Inflammatory macrophage (primary cell): Measurements from ENCODE around the gene LRRC10B.

ENCODE experiments used
- DNase-seq, 2 donors: peaks; one replicate each; pipeline ENCODE4 v3.0.0-alpha.2; 2020 to 2022

The LRRC10B gene

GRCh38 chr11:61533039-61533375 is 24.5 kb downstream of the LRRC10B start:
- no peak for DNase-seq

- DNase-seq = no peak
These were observed 24.9 kb downstream of the LRRC10B start for GRCh38 chr11:61533401-61533800.

- no peak for DNase-seq
These were observed 25.7 kb downstream of the LRRC10B start for GRCh38 chr11:61534025-61534932.

DNA sequence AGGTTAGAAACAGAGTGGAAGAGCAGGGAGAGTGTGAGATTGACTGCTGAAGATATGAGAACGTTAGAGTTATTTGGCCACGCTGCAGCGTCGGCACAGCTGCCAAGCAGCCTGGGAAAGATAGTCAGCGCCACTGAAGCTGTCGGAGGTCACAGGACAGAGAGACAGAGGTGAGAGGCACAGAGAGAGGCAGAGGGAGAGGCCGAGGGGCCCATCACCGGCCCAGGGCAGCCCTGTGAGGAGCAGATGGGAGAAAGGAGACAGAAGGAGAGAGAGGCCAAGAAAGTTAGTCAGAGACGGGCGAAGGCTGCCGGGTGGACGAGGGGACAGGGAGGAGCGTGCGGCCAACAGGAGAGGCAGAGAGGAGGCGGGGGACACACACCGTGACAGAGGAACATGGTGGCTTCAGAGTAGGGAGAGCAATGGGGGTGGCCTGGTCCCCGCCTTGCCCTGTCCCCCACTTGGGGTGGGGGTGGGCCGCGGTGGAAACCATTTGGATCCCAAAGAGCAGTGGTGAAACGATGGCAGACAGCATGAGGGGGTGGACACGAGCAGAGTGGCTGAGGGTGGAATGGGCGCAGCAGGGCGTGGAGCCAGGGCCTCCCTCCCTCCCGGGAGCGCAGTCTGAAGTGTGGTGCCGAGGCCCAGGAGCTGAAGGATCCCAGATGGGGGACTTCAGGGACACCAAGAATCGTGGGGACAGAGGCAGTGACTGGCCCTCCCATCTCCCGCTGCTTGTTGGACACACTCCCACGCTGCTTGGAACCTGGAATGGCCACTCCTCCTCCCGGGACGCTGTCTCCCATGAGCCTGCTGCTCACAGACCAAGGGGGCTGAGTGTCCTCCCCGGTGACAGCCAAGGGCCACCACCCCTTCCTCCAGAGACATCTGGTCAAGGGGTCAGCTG is 26.6 kb downstream of the LRRC10B start:
- no peak for DNase-seq

DNA sequence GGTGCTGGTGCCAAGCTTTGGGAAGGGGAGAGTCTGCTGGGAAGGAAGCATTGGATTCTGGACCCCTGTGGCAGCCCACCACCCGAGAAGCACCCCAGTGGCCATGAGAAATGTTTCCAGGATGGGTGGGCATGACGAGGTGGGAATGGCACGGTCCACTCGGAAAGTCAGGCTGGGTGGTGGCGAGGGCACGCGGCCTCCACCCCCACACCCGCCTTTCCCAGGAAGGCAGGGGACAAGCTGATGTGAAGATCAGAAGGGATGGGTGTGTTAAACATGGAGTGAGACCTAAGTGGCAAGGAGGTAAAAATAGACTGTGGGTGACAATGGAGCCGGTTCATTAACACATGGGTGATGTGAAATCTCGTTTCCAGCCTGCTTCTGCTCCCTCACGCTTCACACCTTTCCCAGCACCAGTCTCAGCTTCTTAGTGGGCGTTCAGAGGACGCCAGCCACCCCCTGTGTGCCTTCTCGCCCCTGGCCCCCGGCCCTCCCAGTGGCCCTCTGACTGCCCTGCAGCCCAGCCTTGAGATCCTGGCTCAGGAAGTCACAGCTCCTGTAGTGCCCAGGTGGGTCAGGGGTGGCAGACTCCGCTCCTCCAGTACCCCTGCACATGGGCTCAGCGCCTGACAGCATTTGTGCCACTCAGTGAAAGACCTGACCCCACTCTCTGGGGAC is 27.6 kb downstream of the LRRC10B start:
- no peak for DNase-seq

DNA sequence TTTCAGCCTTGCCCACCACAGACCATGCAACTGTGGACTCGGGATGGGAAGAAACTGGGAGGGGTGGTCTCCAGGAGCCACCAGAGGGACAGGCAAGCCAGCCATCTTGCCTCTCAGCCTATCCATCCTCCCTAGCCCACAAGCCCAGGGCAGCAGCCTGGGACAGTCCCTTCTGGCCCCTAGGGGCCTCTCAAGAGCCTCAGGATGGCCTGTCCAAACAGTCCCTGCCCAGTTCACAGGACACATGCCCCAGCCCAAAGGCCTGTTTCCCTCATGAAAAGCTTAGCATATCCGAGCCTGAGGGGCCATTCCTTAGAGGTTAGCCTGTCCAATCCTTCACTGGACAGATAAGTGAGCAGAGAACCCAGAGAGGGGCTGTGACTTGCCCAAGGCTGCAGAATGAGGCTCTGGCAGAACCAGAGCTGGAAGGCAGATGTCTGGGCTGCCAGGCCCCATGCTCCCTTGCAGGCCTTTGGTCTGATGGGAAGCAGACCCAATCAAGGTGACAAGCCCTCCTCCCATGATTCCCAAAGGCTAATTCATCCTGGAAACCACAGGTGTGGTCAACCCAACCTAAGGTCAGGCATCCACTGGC is 28.2 kb downstream of the LRRC10B start:
- no peak for DNase-seq

- DNase-seq = no peak
These were observed 28.8 kb downstream of the LRRC10B start for GRCh38 chr11:61537326-61537725.

DNA sequence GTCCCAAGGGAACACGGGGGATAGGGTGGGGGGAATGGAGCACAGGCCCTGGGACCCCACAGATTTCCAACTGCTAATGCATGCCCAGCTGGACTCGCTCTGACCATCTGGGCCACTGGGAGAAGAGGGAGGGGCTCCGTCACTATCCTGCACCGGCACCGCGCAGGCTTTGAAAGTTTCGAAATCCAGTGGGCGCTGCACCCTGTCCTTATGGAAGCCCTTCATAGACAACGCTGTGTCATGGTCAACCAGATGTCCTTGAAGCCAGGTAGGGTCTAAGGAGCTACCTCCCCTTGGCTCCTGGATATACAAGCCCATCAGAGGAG is 30.1 kb downstream of the LRRC10B start:
- no peak for DNase-seq

DNA sequence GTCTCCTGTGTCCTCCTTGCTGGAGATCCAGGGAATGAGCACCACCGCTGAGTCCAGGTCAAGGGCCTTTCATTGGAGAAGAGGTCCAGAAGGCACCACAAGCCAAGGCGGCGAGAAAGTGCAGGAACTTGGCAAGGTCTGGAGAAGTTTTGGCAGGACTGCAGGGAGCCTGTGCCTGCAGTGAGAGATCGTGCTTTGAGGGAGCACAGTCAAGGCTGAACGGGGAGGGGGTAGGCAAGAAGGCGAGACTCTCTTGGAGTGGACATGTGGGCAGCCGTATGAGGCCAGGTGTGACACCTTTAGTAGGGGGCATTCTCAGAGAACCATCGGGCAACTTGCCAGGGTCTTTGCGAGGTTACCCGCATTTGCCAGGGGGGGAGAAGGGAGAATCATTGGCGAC is 30.5 kb downstream of the LRRC10B start:
- no peak for DNase-seq

- DNase-seq = no peak
These were observed 31.3 kb downstream of the LRRC10B start for GRCh38 chr11:61539831-61540357.

GRCh38 chr11:61540528-61540927 is 32.0 kb downstream of the LRRC10B start:
- no peak for DNase-seq

DNA sequence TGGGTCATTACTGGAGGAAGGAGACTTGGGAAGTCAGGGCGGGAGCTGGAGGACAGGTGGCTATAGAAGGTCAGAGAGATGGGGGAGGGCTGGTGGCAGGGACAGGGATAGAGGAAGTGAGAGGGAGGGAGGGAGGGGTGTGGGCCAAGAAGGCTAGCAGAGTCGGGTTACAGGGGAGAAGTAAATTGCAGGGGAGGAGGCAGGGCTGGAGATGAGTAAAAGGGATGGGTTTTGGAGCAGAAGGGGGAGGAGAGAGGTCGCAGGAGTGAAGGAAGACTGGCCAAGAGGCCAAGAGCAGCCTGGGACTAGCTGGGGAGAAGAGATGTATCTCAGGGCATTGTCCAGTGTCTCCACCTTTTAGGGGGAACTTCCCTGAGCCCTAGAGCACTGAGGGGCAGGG is 33.0 kb downstream of the LRRC10B start:
- peak; percentile 3 to 5 for DNase-seq

DNA sequence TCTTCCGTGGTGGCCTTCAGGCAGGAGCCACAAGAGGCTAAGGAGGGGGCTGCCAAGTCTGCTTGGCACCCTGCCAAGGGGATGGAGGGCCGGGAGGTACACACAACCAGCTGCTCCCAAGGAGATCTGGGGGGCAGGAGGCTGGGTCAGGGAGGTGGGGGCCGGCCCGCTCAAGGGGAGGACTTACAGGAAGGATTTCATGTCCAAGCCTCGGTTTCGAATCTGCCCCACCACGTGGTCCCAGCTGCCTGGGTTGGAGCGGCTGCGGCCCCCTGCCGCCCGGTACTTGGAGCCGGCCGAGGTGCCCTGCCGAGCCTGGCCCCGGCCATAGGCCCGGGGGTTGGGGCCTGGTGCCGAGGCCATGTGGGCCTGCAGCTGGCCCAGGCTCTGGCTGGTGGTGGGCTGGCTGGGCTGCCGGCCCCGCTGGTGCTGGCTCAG is 33.5 kb downstream of the LRRC10B start:
- DNase-seq = no peak

DNA sequence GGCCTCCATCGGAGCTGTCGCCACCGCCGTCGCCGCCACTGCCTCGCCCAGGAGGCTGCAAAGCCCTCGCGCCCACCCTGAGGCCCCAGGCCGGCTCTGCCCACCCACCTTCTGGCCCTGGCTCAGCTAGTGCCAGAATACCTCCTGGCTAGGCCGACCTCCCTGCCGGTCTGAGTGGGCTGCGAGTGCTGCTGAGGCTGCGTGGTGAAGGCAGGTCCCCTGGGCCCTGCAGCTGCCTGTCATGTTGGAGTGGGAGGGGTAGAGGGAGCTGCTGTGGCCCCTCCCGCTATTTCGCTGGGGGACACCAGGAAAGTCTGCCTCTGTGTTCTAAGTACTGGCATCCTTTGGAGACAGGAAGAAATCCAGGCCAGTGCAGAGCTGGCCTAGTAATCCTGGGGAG is 34.2 kb downstream of the LRRC10B start:
- DNase-seq = no peak

DNA sequence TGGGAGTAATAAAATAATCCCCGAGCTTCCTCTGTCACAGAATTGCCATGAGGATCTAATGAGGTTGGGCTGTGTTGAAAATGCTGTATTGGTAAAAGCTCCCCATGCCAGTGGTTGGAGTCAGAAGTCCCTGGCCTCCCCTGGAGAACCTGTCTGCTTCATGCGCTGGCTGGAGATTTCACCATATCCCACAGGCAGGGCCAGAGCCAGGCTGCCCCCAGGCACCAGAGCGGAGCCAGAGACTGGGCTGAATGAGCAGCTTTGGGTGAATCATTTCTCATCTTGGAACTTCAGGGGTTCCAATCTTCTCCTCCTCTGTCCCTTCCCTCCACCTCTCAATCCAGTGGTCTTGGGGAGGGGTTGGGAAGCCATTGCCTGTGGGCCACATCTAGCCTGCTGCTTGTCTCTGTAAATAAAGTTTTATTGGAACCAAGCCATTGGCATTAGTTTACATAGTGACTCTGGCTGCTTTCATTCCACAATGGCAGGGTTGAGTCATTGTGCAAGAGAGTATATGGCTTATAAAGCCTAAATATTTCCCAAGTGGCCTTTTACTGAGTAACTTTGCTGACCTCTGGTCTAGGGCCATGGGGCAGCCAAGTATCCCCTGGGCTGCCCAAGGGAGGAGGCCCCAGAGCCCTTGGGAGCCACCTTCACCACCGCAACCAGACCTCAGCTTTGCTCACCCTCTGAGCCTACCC is 35.2 kb downstream of the LRRC10B start:
- DNase-seq = no peak

DNA sequence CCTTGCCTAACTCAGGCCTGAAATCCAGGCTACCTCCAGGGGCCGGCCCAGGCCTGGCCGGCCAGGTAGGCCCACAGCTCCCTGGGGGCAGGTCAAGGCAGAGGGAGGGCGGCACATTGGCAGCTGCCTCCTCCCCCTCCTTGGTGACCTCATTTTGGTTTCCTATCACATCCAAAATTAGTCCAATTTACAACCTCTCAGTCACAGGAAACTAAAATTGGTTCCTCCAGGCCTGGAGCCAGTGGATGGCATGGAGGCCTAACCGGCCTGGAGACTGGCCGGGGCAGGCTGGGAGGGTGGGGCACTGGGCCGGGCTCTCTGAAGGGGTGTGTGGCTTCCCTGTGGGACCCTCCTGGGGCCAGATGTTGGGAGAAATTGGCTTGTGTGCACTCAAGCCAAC is 35.9 kb downstream of the LRRC10B start:
- no peak for DNase-seq

DNA sequence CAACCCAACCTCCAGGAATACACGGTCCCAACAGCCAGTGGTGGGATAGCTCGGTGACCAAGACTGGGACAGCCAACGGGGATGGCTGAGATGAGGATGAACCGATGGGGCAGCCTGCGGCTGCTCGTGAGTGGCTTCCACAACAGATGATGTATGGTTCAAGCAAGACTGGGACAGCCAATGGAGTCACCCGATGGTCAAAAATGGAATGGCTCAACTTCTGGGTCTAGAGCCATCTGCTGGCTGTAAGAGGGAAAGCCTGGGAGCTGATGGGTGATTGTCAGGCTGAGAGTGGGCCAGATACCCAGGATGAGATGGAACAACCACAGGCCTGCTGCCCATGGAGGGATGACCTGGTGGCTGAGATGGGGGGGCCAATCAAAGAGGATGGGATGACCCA is 36.8 kb downstream of the LRRC10B start:
- DNase-seq = peak; percentile 17 to 49

- DNase-seq = no peak
These were observed 37.4 kb downstream of the LRRC10B start for GRCh38 chr11:61545921-61546320.

GRCh38 chr11:61546663-61547062 is 38.1 kb downstream of the LRRC10B start:
- no peak for DNase-seq

DNA sequence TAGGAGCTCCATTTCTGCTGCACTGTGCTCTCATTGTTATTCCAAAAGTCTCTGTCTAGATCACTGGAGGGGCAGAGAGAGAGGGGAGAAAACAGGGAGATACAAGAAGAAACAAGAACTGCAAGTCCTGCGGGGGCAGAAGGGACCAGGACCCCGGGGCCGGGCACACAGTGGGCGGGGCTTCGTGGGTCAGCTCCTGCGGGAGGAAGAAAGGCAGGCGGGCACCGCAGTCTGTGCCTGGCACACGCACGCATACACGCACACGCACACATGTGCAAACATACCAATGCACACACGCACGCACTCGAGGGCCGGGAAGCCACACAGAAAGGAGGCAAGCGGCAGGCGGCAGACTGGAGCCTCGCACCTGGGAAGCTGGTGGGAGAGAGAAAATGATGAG is 38.7 kb downstream of the LRRC10B start:
- no peak for DNase-seq

GRCh38 chr11:61549177-61549576 is 40.6 kb downstream of the LRRC10B start:
- no peak for DNase-seq
